GM13976 (cell line): Measurements from ENCODE around the gene DSCAM.

ENCODE experiments used
- DNase-seq: peaks from one replicate; pipeline ENCODE4 v3.0.0; 2012; ENCODE audit warnings: low spot score
- CTCF ChIP-seq: IDR thresholded peaks from 2 replicates; pipeline ENCODE4 v1.5.1; 2012; ENCODE audit warnings: borderline replicate concordance, mild to moderate bottlenecking; ENCODE audit not compliant: insufficient read depth; ENCODE audit errors: extremely low read depth, missing control alignments, control extremely low read depth
- in situ Hi-C: fragments of 300-500 bp; cut with MboI; formaldehyde crosslinking; loops from one replicate; pipeline ENCODE4 v1.12.0; 2022; ENCODE audit warnings: low sequenced_read_pairs, mixed read lengths, inconsistent platforms; ENCODE audit not compliant: unreplicated experiment

DSCAM gene

GRCh38 chr21:40788635-40789034 is 58.3 kb downstream of the DSCAM start:
- DNase-seq, result no peak
- in situ Hi-C loops, result no loop called here
- TF ChIP-seq CTCF, result no peak

GRCh38 chr21:40783404-40783803 is 63.6 kb downstream of the DSCAM start:
- in situ Hi-C loops, result no loop called here
- TF ChIP-seq CTCF, result no peak
- no peak for DNase-seq

DNA sequence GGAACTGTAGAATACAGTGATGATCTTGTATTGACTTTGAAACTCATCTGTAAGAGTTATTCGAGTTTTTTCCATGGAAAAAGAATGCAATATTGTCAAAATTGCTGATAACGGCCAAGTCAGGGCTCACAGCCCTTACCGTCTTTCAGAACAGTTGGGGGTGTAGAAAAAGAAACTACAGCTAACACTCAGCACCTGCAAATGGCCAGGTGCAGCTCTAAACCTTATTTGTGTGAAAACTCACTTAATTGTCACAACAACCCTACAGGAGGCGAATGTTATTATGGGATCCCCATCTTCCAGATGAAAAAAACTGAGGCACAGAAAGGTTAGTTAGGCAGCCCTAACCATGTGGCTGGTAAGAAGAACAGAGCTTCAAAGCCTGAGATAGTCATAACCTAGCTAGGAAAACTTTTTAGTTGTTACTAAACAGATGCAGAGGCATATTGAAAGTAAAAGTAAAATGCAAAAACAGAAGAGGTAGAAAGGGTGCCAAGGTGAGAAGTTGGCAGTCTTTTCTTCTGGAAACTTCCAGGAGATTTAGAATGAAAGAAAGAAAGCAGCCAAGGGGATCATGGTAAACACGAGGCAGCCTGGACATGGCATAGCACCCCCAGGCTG is 76.4 kb downstream of the DSCAM start:
- DNase-seq, result no peak
- no peak for TF ChIP-seq CTCF
- in situ Hi-C loops, result no loop called here

GRCh38 chr21:40769231-40769630 is 77.7 kb downstream of the DSCAM start:
- in situ Hi-C loops, result no loop called here
- no peak for TF ChIP-seq CTCF
- DNase-seq, result no peak

GRCh38 chr21:40768056-40768455 is 78.9 kb downstream of the DSCAM start:
- DNase-seq, result no peak
- no peak for TF ChIP-seq CTCF
- in situ Hi-C loops, result no loop called here

DNA sequence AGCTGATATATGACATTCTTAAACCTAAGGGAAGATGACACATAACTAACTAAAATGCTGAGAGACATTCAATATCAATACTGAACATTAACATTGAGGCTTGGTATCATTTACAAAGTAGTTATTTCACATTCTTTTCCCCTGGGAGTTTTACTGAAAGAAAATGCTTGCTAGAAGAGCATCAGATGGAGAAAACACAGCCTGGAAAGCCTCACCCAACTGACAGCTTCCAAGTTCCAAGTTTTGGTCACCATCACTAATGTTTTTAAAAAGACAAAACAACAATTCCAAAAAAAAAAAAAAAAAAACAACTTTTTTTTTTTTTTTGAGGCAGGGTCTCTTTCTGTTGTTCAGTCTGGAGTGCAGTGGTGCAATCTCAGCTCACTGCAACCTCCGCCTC is 80.6 kb downstream of the DSCAM start:
- no peak for TF ChIP-seq CTCF
- DNase-seq, result no peak
- in situ Hi-C loops, result no loop called here
